ENCODE measurements around the gene CARS1.

DNA sequence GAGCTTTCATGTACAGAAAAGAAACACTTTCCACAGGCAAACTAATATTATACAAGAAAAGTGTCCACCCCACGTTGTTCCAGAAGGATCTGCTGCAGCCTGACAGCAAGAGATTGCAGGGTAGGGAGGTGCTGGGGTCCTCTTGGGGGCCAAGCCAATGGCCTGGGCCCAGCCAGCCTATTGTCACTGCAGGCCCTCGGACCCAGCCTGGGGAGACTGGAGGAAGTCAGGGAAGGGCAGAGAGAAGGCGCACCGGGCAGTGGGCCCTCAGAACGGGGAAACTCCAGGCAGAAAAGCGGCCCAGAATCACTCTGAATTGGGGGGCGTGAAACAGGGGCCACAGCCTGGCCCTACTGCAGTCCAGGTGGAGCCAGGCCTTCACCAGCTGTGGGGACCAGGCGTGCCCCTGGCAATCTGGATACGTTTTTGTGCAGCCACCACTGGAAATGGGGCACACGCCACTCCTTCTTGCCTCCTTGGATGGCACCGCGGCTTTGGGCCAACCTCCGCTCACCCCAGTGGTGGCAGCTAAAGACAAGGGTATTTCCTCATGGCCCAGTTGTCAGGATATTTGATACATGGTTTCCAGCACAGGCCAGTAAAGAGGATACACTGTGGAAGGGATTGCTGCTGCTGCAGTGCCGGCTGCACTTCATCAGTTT is 61.2 kb downstream of the CARS1 start:
- TF ChIP-seq, protein P1, sequence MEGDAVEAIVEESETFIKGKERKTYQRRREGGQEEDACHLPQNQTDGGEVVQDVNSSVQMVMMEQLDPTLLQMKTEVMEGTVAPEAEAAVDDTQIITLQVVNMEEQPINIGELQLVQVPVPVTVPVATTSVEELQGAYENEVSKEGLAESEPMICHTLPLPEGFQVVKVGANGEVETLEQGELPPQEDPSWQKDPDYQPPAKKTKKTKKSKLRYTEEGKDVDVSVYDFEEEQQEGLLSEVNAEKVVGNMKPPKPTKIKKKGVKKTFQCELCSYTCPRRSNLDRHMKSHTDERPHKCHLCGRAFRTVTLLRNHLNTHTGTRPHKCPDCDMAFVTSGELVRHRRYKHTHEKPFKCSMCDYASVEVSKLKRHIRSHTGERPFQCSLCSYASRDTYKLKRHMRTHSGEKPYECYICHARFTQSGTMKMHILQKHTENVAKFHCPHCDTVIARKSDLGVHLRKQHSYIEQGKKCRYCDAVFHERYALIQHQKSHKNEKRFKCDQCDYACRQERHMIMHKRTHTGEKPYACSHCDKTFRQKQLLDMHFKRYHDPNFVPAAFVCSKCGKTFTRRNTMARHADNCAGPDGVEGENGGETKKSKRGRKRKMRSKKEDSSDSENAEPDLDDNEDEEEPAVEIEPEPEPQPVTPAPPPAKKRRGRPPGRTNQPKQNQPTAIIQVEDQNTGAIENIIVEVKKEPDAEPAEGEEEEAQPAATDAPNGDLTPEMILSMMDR (conservative IDR thresholded peaks at IDR 0.05; ENCODE audit: low read length), result no peak
- no peak for TF ChIP-seq EZH2phosphoT487 (IDR thresholded peaks at IDR 0.05; ENCODE audit: borderline replicate concordance)
